SK-N-SH (cell line): ENCODE results near the gene UBE3D. TPM values are rescaled to one million over a fixed set of nuclear protein-coding genes. Genes with fewer than 3 reads are reported as not detected.

ENCODE experiments used
- CTCF ChIA-PET: fragments of 300-600, 350-600 bp; formaldehyde crosslinking; extraction: SDS; loops from one replicate; lab custom pipeline; 2021; lab: Yijun Ruan, JAX
- POLR2A ChIA-PET: fragments of 350-600 bp; sonication (Branson Sonifier 250); formaldehyde crosslinking; extraction: SDS; loops from one replicate; lab custom pipeline; 2020; ENCODE audit warnings: antibody characterized with exemption, inconsistent platforms; lab: Yijun Ruan, JAX
- DNase-seq: peaks from one replicate; pipeline ENCODE4 v3.0.0; 2012
- H2AFZ ChIP-seq: fragments of 200-600 bp; sonication (generic); 2 replicates; pipeline ENCODE4 v1.8.1; 2016; ENCODE audit warnings: antibody characterized with exemption, mild to moderate bottlenecking, low read depth
- H3F3A ChIP-seq: fragments of 200-600 bp; sonication (generic); replicated peaks from 2 replicates; pipeline ENCODE3; 2016; ENCODE audit warnings: antibody characterized with exemption, mild to moderate bottlenecking; ENCODE audit not compliant: insufficient read depth
- H3K27ac ChIP-seq, 2 experiments: fragments of 200-500 bp in 1 of 2; fragments of 200-600 bp in 1 of 2; sonication (Bioruptor generic) in 1 of 2; sonication (generic), shearing (Covaris generic) in 1 of 2; 2 replicates each; pipeline versions ENCODE4 v1.5.1 to v1.6.1; 2014 to 2016; ENCODE audit warnings: low read depth in 2 of 2, inconsistent platforms in 1 of 2, low read length in 1 of 2, mild to moderate bottlenecking in 1 of 2, mixed read lengths in 1 of 2
- H3K27me3 ChIP-seq: fragments of 200-600 bp; sonication (generic), shearing (Covaris generic); 2 replicates; pipeline ENCODE4 v1.6.1; 2016; ENCODE audit warnings: mixed run types; ENCODE audit not compliant: insufficient read depth
- H3K36me3 ChIP-seq, 2 experiments: fragments of 200-500 bp in 1 of 2; fragments of 200-600 bp in 1 of 2; sonication (Bioruptor generic) in 1 of 2; sonication (generic) in 1 of 2; replicated peaks in 1 of 2; 2 replicates each; pipeline versions ENCODE3 to v1.5.1; 2014 to 2016; ENCODE audit warnings: low read length in 1 of 2, mild to moderate bottlenecking in 1 of 2; ENCODE audit not compliant: insufficient read depth in 2 of 2, control insufficient read depth in 1 of 2
- H3K4me1 ChIP-seq, 2 experiments: fragments of 200-500 bp in 1 of 2; fragments of 200-600 bp in 1 of 2; sonication (Bioruptor generic) in 1 of 2; sonication (generic), shearing (Covaris generic) in 1 of 2; 2 replicates each; pipeline versions ENCODE4 v1.5.1 to v1.6.1; 2014 to 2016; ENCODE audit warnings: low read depth in 1 of 2, low read length in 1 of 2, mixed run types in 1 of 2; ENCODE audit not compliant: insufficient read depth in 2 of 2, control insufficient read depth in 1 of 2
- H3K4me2 ChIP-seq: fragments of 200-600 bp; sonication (generic), shearing (Covaris generic); 2 replicates; pipeline ENCODE4 v1.6.1; 2017; ENCODE audit warnings: mixed run types
- H3K4me3 ChIP-seq, 2 experiments: fragments of 200-500 bp in 1 of 2; fragments of 200-600 bp in 1 of 2; sonication (Bioruptor generic) in 1 of 2; sonication (generic), shearing (Covaris generic) in 1 of 2; 2 replicates each; pipeline versions ENCODE4 v1.5.1 to v1.8.1; 2014 to 2016; ENCODE audit warnings: low read depth in 2 of 2, inconsistent platforms in 1 of 2, low read length in 1 of 2, mild to moderate bottlenecking in 1 of 2, mixed read lengths in 1 of 2, moderate library complexity in 1 of 2
- H3K79me2 ChIP-seq: fragments of 200-600 bp; sonication (generic); 2 replicates; pipeline ENCODE4 v1.8.1; 2017; ENCODE audit warnings: mild to moderate bottlenecking; ENCODE audit not compliant: insufficient read depth
- H3K9ac ChIP-seq: fragments of 200-600 bp; sonication (generic); 2 replicates; pipeline ENCODE4 v1.6.1; 2017; ENCODE audit warnings: mixed run types
- H3K9me2 ChIP-seq: fragments of 200-600 bp; sonication (generic); 2 replicates; pipeline ENCODE4 v1.6.1; 2017; ENCODE audit warnings: mixed run types
- H3K9me3 ChIP-seq: fragments of 200-600 bp; sonication (generic); 2 replicates; pipeline ENCODE4 v1.6.1; 2017; ENCODE audit warnings: mixed run types, mild to moderate bottlenecking, moderate library complexity
- H4K20me1 ChIP-seq: fragments of 200-600 bp; sonication (generic); 2 replicates; pipeline ENCODE4 v1.6.1; 2017; ENCODE audit warnings: mild to moderate bottlenecking, mixed run types; ENCODE audit not compliant: insufficient read depth
- CHD2 ChIP-seq: fragments of 150-350 bp; IDR thresholded peaks from 2 replicates; pipeline ENCODE4 v1.6.1; 2018; ENCODE audit warnings: low read length; ENCODE audit not compliant: partially characterized antibody
- EZH2phosphoT487 ChIP-seq: fragments of 200-600 bp; sonication (generic); IDR thresholded peaks from 2 replicates; pipeline ENCODE4 v1.6.1; 2017; ENCODE audit warnings: low read depth, mixed run types, mild to moderate bottlenecking, antibody characterized with exemption, moderate library complexity, borderline replicate concordance
- FOSL2 ChIP-seq: IDR thresholded peaks from 2 replicates; pipeline ENCODE4 v1.4.0; 2012; ENCODE audit warnings: low read depth, mild to moderate bottlenecking, moderate library complexity, borderline replicate concordance
- FOXJ3 ChIP-seq: sonication (generic); formaldehyde crosslinking; IDR thresholded peaks from 2 replicates; pipeline ENCODE4 v1.5.1; 2020; ENCODE audit warnings: mild to moderate bottlenecking, missing genetic modification reagents
- FOXM1 ChIP-seq: IDR thresholded peaks from 2 replicates; pipeline ENCODE4 v1.4.0; 2012; ENCODE audit warnings: low read depth, mild to moderate bottlenecking
- GATA2 ChIP-seq: sonication (generic); formaldehyde crosslinking; IDR thresholded peaks from 2 replicates; pipeline ENCODE4 v1.5.0; 2020; ENCODE audit warnings: mild to moderate bottlenecking, missing genetic modification reagents
- MEF2A ChIP-seq: IDR thresholded peaks from 2 replicates; pipeline ENCODE4 v1.4.0; 2012; ENCODE audit warnings: low read depth, borderline replicate concordance
- NFIC ChIP-seq: IDR thresholded peaks from 2 replicates; pipeline ENCODE4 v1.4.0; 2012; ENCODE audit warnings: borderline replicate concordance
- POLR2AphosphoS5 ChIP-seq: IDR thresholded peaks from 2 replicates; pipeline ENCODE4 v1.6.1; 2012; ENCODE audit warnings: low read depth, low read length
- RAD21 ChIP-seq: IDR thresholded peaks from 2 replicates; pipeline ENCODE4 v1.6.1; 2012; ENCODE audit warnings: mild to moderate bottlenecking, low read length
- RCOR1 ChIP-seq: fragments of 150-350 bp; IDR thresholded peaks from 2 replicates; pipeline ENCODE4 v1.6.1; 2017; ENCODE audit warnings: antibody characterized with exemption, low read length
- RFX5 ChIP-seq: IDR thresholded peaks from 2 replicates; pipeline ENCODE4 v1.6.1; 2012; ENCODE audit warnings: mild to moderate bottlenecking, improper control_type of control experiment, low read length
- RXRA ChIP-seq: IDR thresholded peaks from 2 replicates; pipeline ENCODE4 v1.4.0; 2012; ENCODE audit warnings: low read depth, mild to moderate bottlenecking, borderline replicate concordance
- SMC3 ChIP-seq: IDR thresholded peaks from 2 replicates; pipeline ENCODE4 v1.6.1; 2012; ENCODE audit warnings: low read depth, low read length, improper control_type of control experiment
- TCF12 ChIP-seq: IDR thresholded peaks from 2 replicates; pipeline ENCODE4 v1.4.0; 2012
- TEAD4 ChIP-seq: IDR thresholded peaks from 2 replicates; pipeline ENCODE4 v1.4.0; 2012; ENCODE audit warnings: mild to moderate bottlenecking, borderline replicate concordance; ENCODE audit not compliant: insufficient read depth
- WGBS: methylation state at CpG from one replicate; pipeline ENCODE4 v1.1.6; 2017; ENCODE audit warnings: low lambda C conversion rate; 5-methylcytosine and 5-hydroxymethylcytosine counted together
- polyA plus RNA-seq, 3 experiments: library from polyadenylated mRNA; depleted of rRNA; stranded (reverse); fragments of >200 nt; gene quantifications; 2 replicates each; pipeline ENCODE4 v1.2.3, GENCODE V29; 2012
- TF ChIP-seq, protein P1 (sequence below): fragments of 150-350 bp; IDR thresholded peaks from 2 replicates; pipeline ENCODE4 v1.6.1; 2016; ENCODE audit warnings: mild to moderate bottlenecking, low read depth, low read length
- TF ChIP-seq, protein P2 (sequence below): IDR thresholded peaks from 2 replicates; pipeline ENCODE4 v1.4.0; 2012; ENCODE audit warnings: low read depth, borderline replicate concordance
- TF ChIP-seq, protein P3 (sequence below): fragments of 150-350 bp; IDR thresholded peaks from 2 replicates; pipeline ENCODE4 v1.6.1; 2017; ENCODE audit warnings: antibody characterized with exemption, low read length, low read depth, borderline replicate concordance
- TF ChIP-seq, protein P4 (sequence below): IDR thresholded peaks from 2 replicates; pipeline ENCODE4 v1.6.1; 2012; ENCODE audit warnings: mild to moderate bottlenecking, low read depth, low read length, moderate library complexity
- TF ChIP-seq, protein P5 (sequence below): IDR thresholded peaks from 2 replicates; pipeline ENCODE4; 2012

Gene UBE3D
- polyA plus RNA-seq, 1 of the 3 experiments (the other 2 are of a cell fraction), result 3.4 TPM

DNA sequence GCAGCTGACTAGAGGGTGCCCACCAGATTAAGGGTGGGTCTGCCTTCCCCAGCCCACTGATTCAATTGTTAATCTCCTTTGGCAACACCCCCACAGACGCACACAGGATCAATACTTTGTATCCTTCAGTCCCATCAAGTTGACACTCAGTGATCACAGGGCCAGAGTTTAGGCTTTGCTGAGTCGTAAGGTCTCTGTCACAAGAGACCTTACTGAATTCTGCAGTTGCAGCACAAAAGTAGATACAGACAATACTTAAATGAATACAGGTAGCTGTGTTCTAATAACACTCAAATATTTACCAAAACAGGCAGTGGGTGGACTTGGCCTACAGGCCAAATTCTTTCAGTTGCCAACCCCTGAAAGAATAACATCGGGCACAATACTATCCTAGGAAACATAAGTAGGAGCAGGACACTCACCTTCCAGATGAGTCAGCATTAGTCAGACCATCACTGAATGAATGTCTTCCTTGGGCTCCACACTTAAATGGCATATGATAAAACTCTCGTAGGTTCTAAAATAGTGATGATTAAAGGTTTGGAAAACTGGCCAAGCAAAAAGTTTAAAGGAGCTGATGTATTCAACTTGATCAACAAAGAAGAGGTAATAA is 190.0 kb downstream of the UBE3D start (continued):
- peak; percentile 52; the same call in 1 of the 2 replicates for TF ChIP-seq POLR2AphosphoS5
- TF ChIP-seq EZH2phosphoT487, result no peak
- no peak for TF ChIP-seq GATA2
- TF ChIP-seq FOSL2, result peak; percentile 98
- TF ChIP-seq RCOR1, result no peak
- no peak for TF ChIP-seq CHD2
- no peak for TF ChIP-seq FOXM1
- TF ChIP-seq, protein P1, sequence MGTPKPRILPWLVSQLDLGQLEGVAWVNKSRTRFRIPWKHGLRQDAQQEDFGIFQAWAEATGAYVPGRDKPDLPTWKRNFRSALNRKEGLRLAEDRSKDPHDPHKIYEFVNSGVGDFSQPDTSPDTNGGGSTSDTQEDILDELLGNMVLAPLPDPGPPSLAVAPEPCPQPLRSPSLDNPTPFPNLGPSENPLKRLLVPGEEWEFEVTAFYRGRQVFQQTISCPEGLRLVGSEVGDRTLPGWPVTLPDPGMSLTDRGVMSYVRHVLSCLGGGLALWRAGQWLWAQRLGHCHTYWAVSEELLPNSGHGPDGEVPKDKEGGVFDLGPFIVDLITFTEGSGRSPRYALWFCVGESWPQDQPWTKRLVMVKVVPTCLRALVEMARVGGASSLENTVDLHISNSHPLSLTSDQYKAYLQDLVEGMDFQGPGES, result no peak
- TF ChIP-seq RXRA, result peak; percentile 53; the same call in 1 of the 2 replicates
- no peak for TF ChIP-seq RAD21
- TF ChIP-seq, protein P2, sequence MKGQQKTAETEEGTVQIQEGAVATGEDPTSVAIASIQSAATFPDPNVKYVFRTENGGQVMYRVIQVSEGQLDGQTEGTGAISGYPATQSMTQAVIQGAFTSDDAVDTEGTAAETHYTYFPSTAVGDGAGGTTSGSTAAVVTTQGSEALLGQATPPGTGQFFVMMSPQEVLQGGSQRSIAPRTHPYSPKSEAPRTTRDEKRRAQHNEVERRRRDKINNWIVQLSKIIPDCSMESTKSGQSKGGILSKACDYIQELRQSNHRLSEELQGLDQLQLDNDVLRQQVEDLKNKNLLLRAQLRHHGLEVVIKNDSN, result no peak
- TF ChIP-seq MEF2A, result peak; percentile 49; the same call in 1 of the 2 replicates
- TF ChIP-seq TCF12, result peak; percentile 84
- no peak for TF ChIP-seq SMC3
- no peak for TF ChIP-seq RFX5
- TF ChIP-seq, protein P3, sequence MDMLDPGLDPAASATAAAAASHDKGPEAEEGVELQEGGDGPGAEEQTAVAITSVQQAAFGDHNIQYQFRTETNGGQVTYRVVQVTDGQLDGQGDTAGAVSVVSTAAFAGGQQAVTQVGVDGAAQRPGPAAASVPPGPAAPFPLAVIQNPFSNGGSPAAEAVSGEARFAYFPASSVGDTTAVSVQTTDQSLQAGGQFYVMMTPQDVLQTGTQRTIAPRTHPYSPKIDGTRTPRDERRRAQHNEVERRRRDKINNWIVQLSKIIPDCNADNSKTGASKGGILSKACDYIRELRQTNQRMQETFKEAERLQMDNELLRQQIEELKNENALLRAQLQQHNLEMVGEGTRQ, result no peak

DNA sequence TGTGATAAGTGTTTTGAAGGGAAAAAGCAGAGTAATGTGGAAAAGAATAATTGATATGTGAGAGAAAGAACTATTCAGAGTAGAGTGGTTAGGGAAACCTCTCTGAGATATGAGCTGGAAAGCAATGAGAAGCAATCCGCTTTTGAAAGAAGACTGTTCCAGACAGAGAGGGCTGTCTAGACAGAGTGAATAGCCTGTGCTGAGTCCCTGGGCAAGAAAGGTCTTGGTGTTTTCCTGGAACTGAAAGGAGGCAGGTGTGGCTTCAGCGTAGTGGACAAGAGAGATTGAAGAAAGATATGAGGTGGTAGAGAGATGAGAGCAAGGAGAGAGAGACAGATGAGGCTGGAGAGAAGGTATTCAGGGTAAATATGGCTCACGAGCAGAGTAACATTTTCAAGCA is 190.8 kb downstream of the UBE3D start:
- no peaks in the 10 kb centered on the region for H3K36me3 ChIP-seq
- H4K20me1 ChIP-seq, result no peaks in the 10 kb centered on the region
- CTCF ChIA-PET, result no interaction called here
- H2AFZ ChIP-seq, result no peak overlapping the region
- H3K9ac ChIP-seq, result no peak overlapping the region
- H3K79me2 ChIP-seq, result no peaks in the 10 kb centered on the region
- H3K9me2 ChIP-seq, result no peaks in the 10 kb centered on the region
- H3K27me3 ChIP-seq, result no peaks in the 10 kb centered on the region
- WGBS, result 91% methylated on average over 3 of the region's 3 CpGs
- no peak for DNase-seq
- no peak overlapping the region for H3K27ac ChIP-seq
- no peak overlapping the region for H3K4me2 ChIP-seq
- H3K4me1 ChIP-seq, result peaks cover 9 to 35% of the 10 kb centered on the region in 2 experiments
- H3F3A ChIP-seq, result peaks cover 11% of the 10 kb centered on the region
- H3K9me3 ChIP-seq, result no peaks in the 10 kb centered on the region
- TF ChIP-seq SMC3 (no peak), TEAD4 (no peak), NFIC (no peak), FOXJ3 (CRISPR knock-in tag) (no peak)
- TF ChIP-seq, protein P4, sequence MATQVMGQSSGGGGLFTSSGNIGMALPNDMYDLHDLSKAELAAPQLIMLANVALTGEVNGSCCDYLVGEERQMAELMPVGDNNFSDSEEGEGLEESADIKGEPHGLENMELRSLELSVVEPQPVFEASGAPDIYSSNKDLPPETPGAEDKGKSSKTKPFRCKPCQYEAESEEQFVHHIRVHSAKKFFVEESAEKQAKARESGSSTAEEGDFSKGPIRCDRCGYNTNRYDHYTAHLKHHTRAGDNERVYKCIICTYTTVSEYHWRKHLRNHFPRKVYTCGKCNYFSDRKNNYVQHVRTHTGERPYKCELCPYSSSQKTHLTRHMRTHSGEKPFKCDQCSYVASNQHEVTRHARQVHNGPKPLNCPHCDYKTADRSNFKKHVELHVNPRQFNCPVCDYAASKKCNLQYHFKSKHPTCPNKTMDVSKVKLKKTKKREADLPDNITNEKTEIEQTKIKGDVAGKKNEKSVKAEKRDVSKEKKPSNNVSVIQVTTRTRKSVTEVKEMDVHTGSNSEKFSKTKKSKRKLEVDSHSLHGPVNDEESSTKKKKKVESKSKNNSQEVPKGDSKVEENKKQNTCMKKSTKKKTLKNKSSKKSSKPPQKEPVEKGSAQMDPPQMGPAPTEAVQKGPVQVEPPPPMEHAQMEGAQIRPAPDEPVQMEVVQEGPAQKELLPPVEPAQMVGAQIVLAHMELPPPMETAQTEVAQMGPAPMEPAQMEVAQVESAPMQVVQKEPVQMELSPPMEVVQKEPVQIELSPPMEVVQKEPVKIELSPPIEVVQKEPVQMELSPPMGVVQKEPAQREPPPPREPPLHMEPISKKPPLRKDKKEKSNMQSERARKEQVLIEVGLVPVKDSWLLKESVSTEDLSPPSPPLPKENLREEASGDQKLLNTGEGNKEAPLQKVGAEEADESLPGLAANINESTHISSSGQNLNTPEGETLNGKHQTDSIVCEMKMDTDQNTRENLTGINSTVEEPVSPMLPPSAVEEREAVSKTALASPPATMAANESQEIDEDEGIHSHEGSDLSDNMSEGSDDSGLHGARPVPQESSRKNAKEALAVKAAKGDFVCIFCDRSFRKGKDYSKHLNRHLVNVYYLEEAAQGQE, result no peak
- TF ChIP-seq, protein P3, result no peak
- TF ChIP-seq, protein P5, sequence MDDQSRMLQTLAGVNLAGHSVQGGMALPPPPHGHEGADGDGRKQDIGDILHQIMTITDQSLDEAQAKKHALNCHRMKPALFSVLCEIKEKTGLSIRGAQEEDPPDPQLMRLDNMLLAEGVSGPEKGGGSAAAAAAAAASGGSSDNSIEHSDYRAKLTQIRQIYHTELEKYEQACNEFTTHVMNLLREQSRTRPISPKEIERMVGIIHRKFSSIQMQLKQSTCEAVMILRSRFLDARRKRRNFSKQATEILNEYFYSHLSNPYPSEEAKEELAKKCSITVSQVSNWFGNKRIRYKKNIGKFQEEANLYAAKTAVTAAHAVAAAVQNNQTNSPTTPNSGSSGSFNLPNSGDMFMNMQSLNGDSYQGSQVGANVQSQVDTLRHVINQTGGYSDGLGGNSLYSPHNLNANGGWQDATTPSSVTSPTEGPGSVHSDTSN, result no peak
- H3K4me3 ChIP-seq, result no peak overlapping the region
- POLR2A ChIA-PET, result no interaction called here
